Measurements from ENCODE around the gene INMT.

The INMT gene

DNA sequence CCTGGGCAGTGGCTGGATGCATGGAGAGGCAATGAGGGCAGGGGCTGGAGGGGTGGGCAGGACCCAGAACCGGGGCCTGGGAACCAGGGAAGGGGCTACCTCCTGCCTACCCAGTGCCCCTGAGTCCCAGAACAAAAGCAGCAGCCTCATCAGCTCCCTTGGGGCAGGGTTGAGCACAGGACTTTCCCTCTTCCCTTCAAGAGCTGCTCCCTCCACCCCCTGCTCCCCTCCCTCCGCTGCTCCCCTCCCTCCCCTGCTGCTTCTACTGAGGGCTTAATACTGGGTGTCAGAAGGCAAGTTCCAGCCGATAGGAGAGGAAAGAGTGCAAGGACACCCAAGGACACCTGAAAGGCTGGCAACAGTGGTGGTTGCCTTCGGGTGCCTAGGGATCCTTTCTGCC is 28.2 kb upstream of the INMT start:
- TF ChIP-seq FOXP2 (optimal IDR thresholded peaks at IDR 0.05; ENCODE audit: borderline replicate concordance, extremely low read depth, extremely low read length, insufficient read depth) (no peak), SIN3A (IDR thresholded peaks at IDR 0.05; ENCODE audit: borderline replicate concordance, insufficient read depth, low read length) (no peak), TAF1 (IDR thresholded peaks at IDR 0.05; ENCODE audit: borderline replicate concordance, insufficient read depth, low read length) (no peak), POLR2AphosphoS5 (IDR thresholded peaks at IDR 0.05; ENCODE audit: low read depth, low read length) (no peak)
- TF ChIP-seq, protein P1, sequence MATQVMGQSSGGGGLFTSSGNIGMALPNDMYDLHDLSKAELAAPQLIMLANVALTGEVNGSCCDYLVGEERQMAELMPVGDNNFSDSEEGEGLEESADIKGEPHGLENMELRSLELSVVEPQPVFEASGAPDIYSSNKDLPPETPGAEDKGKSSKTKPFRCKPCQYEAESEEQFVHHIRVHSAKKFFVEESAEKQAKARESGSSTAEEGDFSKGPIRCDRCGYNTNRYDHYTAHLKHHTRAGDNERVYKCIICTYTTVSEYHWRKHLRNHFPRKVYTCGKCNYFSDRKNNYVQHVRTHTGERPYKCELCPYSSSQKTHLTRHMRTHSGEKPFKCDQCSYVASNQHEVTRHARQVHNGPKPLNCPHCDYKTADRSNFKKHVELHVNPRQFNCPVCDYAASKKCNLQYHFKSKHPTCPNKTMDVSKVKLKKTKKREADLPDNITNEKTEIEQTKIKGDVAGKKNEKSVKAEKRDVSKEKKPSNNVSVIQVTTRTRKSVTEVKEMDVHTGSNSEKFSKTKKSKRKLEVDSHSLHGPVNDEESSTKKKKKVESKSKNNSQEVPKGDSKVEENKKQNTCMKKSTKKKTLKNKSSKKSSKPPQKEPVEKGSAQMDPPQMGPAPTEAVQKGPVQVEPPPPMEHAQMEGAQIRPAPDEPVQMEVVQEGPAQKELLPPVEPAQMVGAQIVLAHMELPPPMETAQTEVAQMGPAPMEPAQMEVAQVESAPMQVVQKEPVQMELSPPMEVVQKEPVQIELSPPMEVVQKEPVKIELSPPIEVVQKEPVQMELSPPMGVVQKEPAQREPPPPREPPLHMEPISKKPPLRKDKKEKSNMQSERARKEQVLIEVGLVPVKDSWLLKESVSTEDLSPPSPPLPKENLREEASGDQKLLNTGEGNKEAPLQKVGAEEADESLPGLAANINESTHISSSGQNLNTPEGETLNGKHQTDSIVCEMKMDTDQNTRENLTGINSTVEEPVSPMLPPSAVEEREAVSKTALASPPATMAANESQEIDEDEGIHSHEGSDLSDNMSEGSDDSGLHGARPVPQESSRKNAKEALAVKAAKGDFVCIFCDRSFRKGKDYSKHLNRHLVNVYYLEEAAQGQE (IDR thresholded peaks at IDR 0.05; ENCODE audit: insufficient read depth in 1 of 2, low read depth in 2 of 2, low read length in 2 of 2), result no peak

DNA sequence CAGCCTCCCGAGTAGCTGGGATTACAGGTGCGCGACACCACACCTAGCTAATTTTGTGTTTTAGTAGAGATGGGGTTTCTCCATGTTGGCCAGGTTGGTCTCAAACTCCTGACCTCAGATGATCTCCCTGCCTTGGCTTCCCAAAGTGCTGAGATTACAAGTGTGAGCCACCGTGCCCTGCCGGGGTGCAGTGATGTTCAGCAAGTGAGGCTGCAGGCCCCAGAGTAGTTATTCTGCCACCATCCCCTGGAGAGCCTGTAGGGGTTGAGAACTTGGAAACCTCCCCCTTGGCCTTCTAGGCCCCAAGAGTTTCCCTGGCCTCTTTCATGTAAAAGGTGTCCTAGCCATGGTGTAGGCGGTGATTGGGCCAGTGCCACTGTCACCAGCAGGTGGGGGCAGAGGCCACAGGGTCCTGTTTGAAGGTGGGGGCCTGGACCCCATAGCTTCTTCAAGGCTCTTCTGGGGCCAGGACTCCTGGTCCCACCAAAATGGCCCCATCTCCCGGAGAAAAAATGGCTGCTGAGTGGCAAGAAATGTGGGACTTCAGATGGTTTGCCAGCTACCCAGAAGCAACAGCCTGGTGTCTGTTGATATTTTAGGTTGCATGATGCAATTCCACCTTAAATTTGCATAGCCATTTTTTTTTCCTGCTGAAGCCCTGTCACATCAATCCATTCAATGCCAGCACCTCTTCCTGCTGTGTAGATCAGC is 25.5 kb upstream of the INMT start:
- TF ChIP-seq FOXP2 (optimal IDR thresholded peaks at IDR 0.05; ENCODE audit: borderline replicate concordance, extremely low read depth, extremely low read length, insufficient read depth), result no peak
- TF ChIP-seq, protein P1 (IDR thresholded peaks at IDR 0.05; ENCODE audit: insufficient read depth in 1 of 2, low read depth in 2 of 2, low read length in 2 of 2), result no peak
- no peak for TF ChIP-seq POLR2AphosphoS5 (IDR thresholded peaks at IDR 0.05; ENCODE audit: low read depth, low read length)
- TF ChIP-seq SIN3A (IDR thresholded peaks at IDR 0.05; ENCODE audit: borderline replicate concordance, insufficient read depth, low read length), result no peak

DNA sequence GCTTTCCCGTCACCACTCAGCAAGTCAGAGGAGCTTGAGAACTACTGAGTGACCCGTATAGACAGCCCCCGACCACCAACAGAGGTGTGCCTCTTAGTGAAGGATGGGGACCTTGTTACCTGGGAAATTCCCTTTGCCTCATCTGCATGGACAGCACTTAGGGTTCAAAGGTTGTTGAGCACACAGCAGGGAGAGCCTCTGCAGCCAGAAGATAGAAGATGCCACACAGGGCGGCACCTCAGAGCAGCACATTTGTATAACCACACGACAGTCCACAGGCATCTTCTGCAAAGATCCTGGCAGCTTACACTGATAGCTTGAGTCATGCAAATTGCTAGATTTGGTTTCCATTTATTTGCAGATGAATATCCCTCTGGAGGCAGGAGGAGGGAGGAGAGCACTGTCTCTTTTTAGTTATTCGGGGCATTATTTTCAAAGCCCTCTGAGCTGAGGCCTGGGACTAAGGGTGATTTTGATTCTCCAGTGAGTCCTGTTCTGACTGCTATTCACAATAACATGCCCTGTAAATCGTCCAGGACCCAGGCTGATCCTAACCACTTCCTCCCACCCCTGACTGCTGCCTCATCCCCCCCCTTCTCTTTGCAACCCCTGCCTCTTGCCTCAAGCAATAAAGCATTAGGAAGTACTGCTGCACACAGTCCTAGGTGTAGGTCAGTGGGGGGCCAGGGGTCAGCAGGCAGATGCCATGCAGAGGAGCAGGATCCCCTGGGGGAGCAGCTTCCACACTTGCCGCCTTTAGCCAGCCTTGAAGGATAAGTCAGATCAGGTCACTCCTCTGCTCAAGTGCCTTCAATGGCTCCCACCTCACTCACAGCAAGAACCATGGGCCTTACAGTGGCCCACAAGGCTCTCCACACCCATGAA is 24.6 kb upstream of the INMT start:
- no peak for TF ChIP-seq SIN3A (IDR thresholded peaks at IDR 0.05; ENCODE audit: borderline replicate concordance, insufficient read depth, low read length)
- no peak for TF ChIP-seq TAF1 (IDR thresholded peaks at IDR 0.05; ENCODE audit: borderline replicate concordance, insufficient read depth, low read length)
- TF ChIP-seq FOXP2 (optimal IDR thresholded peaks at IDR 0.05; ENCODE audit: borderline replicate concordance, extremely low read depth, extremely low read length, insufficient read depth), result no peak
- TF ChIP-seq, protein P1 (IDR thresholded peaks at IDR 0.05; ENCODE audit: insufficient read depth in 1 of 2, low read depth in 2 of 2, low read length in 2 of 2), result no peak
- no peak for TF ChIP-seq POLR2AphosphoS5 (IDR thresholded peaks at IDR 0.05; ENCODE audit: low read depth, low read length)

DNA sequence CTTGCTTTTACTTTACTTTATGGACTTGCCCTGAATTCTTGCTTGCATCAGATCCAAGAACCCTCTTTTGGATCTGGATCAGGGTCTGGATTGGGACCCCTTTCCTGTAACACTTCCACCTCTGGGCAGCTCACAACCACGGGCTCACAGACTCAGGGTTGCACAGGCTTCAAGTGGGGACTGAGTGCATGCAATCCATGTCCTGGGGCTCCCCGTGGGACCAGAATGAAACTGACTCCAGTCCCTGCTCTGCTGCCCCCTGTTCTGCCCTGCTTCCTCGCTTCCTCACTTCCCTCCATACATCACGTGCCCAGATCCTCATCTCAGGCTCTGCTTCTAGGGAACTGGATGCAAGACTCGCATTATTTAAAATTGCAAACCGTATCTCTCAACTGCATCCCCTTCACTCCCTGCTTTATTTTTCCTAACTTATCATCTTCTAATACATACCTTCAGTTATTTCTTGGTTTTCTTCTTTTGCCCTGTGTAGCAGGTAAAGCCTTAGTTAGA is 23.3 kb upstream of the INMT start:
- TF ChIP-seq TAF1 (IDR thresholded peaks at IDR 0.05; ENCODE audit: borderline replicate concordance, insufficient read depth, low read length) (no peak), SIN3A (IDR thresholded peaks at IDR 0.05; ENCODE audit: borderline replicate concordance, insufficient read depth, low read length) (no peak)

DNA sequence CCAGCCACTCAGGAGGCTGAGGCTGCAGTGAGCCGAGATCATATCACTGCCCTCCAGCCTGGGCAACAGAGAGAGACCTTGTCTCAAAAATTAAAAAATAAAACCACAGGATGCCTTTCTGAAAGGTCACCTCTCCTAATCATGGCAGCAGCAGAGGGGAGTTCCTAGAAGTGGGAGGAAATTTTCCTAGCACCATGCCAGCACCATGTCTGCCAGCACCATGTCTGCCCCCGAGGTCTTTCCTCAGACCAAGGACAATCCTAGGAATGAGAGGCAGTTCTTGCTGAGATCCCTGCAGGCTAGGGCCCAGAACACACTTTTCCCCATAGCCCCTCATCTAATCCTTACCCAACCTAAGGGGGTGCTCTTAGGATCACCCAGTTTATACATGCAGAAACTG is 22.3 kb upstream of the INMT start:
- no peak for TF ChIP-seq SIN3A (IDR thresholded peaks at IDR 0.05; ENCODE audit: borderline replicate concordance, insufficient read depth, low read length)
- TF ChIP-seq POLR2AphosphoS5 (IDR thresholded peaks at IDR 0.05; ENCODE audit: low read depth, low read length), result no peak
- TF ChIP-seq TAF1 (IDR thresholded peaks at IDR 0.05; ENCODE audit: borderline replicate concordance, insufficient read depth, low read length), result no peak
- TF ChIP-seq, protein P1 (IDR thresholded peaks at IDR 0.05; ENCODE audit: insufficient read depth in 1 of 2, low read depth in 2 of 2, low read length in 2 of 2), result no peak
- no peak for TF ChIP-seq FOXP2 (optimal IDR thresholded peaks at IDR 0.05; ENCODE audit: borderline replicate concordance, extremely low read depth, extremely low read length, insufficient read depth)
